ENCODE data around the gene MLF2.

MLF2 gene

DNA sequence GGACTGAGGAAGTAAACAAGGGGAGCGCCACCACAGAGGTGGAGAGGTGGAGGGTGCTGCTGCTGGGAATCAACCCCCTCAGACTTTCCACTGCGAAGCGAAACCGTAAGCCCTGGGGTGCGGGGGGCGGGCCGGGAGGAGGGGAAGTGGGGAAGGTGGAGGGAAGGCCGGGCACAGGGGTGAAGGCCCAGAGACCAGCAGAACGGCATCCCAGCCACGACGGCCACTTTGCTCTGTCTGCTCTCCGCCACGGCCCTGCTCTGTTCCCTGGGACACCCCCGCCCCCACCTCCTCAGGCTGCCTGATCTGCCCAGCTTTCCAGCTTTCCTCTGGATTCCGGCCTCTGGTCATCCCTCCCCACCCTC, 19.4 kb upstream of the MLF2 start, which contains the start of gene LAG3:
Gene LAG3 (plus strand): TSS at position 190 of the 365 bp plus-strand sequence. CDS start 333 bp downstream, outside the sequence.
- H3K4me2 ChIP-seq, result no peak within 1 kb of the TSS
- no peaks in the 10 kb centered on the region for H4K20me1 ChIP-seq (ENCODE audit: insufficient read depth)
- no peak within 1 kb of the TSS for H3K9ac ChIP-seq
- no peak within 1 kb of the TSS for H2AFZ ChIP-seq (ENCODE audit: low read depth)
- no peaks in the 10 kb centered on the region for H3K36me3 ChIP-seq (ENCODE audit: insufficient read depth)
- H3K27me3 ChIP-seq (ENCODE audit: insufficient read depth, low read depth), result no peaks in the 10 kb centered on the region
- TF ChIP-seq, protein P1, sequence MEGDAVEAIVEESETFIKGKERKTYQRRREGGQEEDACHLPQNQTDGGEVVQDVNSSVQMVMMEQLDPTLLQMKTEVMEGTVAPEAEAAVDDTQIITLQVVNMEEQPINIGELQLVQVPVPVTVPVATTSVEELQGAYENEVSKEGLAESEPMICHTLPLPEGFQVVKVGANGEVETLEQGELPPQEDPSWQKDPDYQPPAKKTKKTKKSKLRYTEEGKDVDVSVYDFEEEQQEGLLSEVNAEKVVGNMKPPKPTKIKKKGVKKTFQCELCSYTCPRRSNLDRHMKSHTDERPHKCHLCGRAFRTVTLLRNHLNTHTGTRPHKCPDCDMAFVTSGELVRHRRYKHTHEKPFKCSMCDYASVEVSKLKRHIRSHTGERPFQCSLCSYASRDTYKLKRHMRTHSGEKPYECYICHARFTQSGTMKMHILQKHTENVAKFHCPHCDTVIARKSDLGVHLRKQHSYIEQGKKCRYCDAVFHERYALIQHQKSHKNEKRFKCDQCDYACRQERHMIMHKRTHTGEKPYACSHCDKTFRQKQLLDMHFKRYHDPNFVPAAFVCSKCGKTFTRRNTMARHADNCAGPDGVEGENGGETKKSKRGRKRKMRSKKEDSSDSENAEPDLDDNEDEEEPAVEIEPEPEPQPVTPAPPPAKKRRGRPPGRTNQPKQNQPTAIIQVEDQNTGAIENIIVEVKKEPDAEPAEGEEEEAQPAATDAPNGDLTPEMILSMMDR (conservative IDR thresholded peaks at IDR 0.05; ENCODE audit: low read depth, low read length), result no peak
- H3K4me3 ChIP-seq (IDR thresholded peaks at IDR 0.05; ENCODE audit: insufficient read depth, low read depth, low read length), result no peak within 1 kb of the TSS
- H3K4me1 ChIP-seq (ENCODE audit: low read depth, poor library complexity, severe bottlenecking), result peaks cover 6% of the 10 kb centered on the region
- H3K79me2 ChIP-seq (ENCODE audit: insufficient read depth, low read depth), result no peaks in the 10 kb centered on the region
- no peak within 1 kb of the TSS for H3K27ac ChIP-seq

DNA sequence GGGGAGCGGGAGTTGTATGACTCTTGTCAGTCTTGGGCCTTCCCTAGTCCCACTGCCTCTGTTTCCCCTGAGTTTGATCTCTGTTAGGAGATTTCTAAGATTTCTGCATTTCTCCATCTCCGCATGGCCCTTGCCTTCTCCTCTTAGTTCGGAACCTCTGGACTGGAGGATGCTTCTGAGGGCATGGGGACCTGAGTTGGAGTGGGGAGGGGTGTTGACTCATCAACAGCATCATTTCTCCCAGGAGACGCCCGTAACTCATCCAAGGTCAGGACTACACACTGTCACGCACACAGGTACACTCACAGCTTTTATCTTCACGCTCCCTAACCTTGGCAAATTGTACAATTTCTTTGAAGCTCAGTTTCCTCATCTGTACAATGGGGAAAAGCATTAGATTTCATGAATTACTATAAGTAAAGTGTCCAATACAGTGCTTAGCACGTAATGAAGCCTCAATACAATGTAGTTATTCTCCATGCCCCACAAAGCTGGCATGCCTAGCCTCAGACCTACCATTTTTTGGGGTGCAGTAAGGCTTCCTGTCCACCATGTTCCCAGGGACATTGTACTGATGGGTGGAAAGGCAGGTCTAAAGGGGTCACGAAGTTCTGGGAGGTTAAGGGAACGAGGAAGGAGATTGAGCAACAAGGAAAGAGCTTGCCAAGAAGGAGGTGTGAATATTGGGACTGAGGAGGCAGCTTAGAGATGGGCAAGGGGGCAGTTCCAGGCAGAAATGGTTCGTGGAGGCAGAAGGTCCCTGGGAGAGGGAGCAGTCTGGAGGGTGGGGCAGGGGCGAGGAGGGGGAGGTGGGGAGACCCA, 18.8 kb upstream of the MLF2 start:
- no peak overlapping the region for H3K4me2 ChIP-seq
- H2AFZ ChIP-seq (ENCODE audit: low read depth), result no peak overlapping the region
- no peaks in the 10 kb centered on the region for H3K79me2 ChIP-seq (ENCODE audit: insufficient read depth, low read depth)
- H3K4me3 ChIP-seq (IDR thresholded peaks at IDR 0.05; ENCODE audit: insufficient read depth, low read depth, low read length), result no peak overlapping the region
- no peak overlapping the region for H3K9ac ChIP-seq
- H3K27me3 ChIP-seq (ENCODE audit: insufficient read depth, low read depth), result no peaks in the 10 kb centered on the region
- no peak overlapping the region for H3K27ac ChIP-seq
- TF ChIP-seq, protein P1 (conservative IDR thresholded peaks at IDR 0.05; ENCODE audit: low read depth, low read length), result no peak
- no peaks in the 10 kb centered on the region for H3K36me3 ChIP-seq (ENCODE audit: insufficient read depth)
- peaks cover 6% of the 10 kb centered on the region for H3K4me1 ChIP-seq (ENCODE audit: low read depth, poor library complexity, severe bottlenecking)
- no peaks in the 10 kb centered on the region for H4K20me1 ChIP-seq (ENCODE audit: insufficient read depth)

DNA sequence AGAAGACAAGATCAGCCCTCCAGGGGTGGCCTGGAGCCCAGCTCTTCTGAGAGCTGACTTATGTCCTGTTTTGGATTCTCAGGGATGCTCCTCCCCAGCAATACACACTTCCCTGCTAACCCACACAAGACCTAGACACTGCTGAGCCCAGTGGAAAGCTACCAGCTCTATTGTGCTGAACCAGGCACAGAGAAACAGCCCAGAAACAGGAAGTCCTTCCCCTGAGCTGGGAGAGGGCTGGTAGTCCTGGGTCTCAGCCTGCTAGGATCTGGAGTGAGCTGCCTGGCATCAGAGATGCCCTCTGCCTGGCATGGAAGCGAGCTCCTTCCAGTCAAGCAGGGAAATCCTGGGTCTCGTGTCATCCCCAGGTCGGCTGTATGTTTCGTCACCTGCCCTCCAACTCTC, 18.2 kb upstream of the MLF2 start:
- no peak overlapping the region for H3K27ac ChIP-seq
- no peak overlapping the region for H3K4me2 ChIP-seq
- H3K79me2 ChIP-seq (ENCODE audit: insufficient read depth, low read depth), result no peaks in the 10 kb centered on the region
- peaks cover 6% of the 10 kb centered on the region for H3K4me1 ChIP-seq (ENCODE audit: low read depth, poor library complexity, severe bottlenecking)
- H3K36me3 ChIP-seq (ENCODE audit: insufficient read depth), result no peaks in the 10 kb centered on the region
- no peak overlapping the region for H2AFZ ChIP-seq (ENCODE audit: low read depth)
- no peaks in the 10 kb centered on the region for H3K27me3 ChIP-seq (ENCODE audit: insufficient read depth, low read depth)
- no peak overlapping the region for H3K4me3 ChIP-seq (IDR thresholded peaks at IDR 0.05; ENCODE audit: insufficient read depth, low read depth, low read length)
- H3K9ac ChIP-seq, result no peak overlapping the region
- no peaks in the 10 kb centered on the region for H4K20me1 ChIP-seq (ENCODE audit: insufficient read depth)
- TF ChIP-seq, protein P1 (conservative IDR thresholded peaks at IDR 0.05; ENCODE audit: low read depth, low read length), result no peak

DNA sequence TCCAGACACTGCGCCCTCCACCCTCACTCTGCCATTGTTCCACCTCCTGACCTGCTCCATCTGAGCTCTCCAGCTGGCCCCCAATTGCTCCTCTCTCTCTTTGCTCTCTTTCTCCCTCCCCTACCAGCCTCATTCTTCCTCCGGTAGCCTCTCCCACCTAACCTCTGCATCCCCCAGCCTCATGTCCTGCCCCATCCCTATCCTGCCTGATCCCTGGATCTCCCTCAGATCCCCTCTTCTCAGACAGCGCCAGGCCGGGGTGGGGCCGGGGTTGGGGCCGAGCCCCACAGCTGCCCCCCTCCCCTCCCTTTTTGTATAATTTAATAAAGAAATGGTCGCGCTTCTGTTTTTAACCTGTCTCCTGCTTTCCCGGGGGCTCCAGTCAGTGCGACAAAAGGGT, 17.7 kb upstream of the MLF2 start:
- H3K9ac ChIP-seq, result no peak overlapping the region
- peaks cover 6% of the 10 kb centered on the region for H3K4me1 ChIP-seq (ENCODE audit: low read depth, poor library complexity, severe bottlenecking)
- no peaks in the 10 kb centered on the region for H3K79me2 ChIP-seq (ENCODE audit: insufficient read depth, low read depth)
- no peak overlapping the region for H3K4me3 ChIP-seq (IDR thresholded peaks at IDR 0.05; ENCODE audit: insufficient read depth, low read depth, low read length)
- no peaks in the 10 kb centered on the region; the same call in 1 of the 2 replicates for H3K27me3 ChIP-seq (ENCODE audit: insufficient read depth, low read depth)
- no peak overlapping the region for H3K27ac ChIP-seq
- no peaks in the 10 kb centered on the region for H4K20me1 ChIP-seq (ENCODE audit: insufficient read depth)
- no peak overlapping the region for H2AFZ ChIP-seq (ENCODE audit: low read depth)
- TF ChIP-seq, protein P1 (conservative IDR thresholded peaks at IDR 0.05; ENCODE audit: low read depth, low read length), result no peak
- no peaks in the 10 kb centered on the region for H3K36me3 ChIP-seq (ENCODE audit: insufficient read depth)
- no peak overlapping the region for H3K4me2 ChIP-seq

Measured in KMS-11 (cell line).